HFFc6 (cell line): ENCODE results near the gene STIM1. TPM values are rescaled to one million over a fixed set of nuclear protein-coding genes. Genes with fewer than 3 reads are reported as not detected.
A peak's percentile ranks its signal among the peaks of the same experiment; 100 is the strongest.

ENCODE experiments used
- DNase-seq: peaks from one replicate; pipeline ENCODE4 v3.0.0-alpha.2; 2018
- H3K27ac Mint-ChIP-seq: 2 replicates; pipeline ENCODE4 v1.8.0; 2020; ENCODE audit warnings: mild to moderate bottlenecking, mixed read lengths
- H3K27me3 Mint-ChIP-seq: 2 replicates; pipeline ENCODE4 v1.8.0; 2021; ENCODE audit warnings: mild to moderate bottlenecking, moderate library complexity, mixed read lengths; ENCODE audit not compliant: insufficient read depth
- H3K36me3 Mint-ChIP-seq: 2 replicates; pipeline ENCODE4 v1.8.0; 2021; ENCODE audit warnings: low read depth, mixed read lengths
- H3K4me1 Mint-ChIP-seq: 2 replicates; pipeline ENCODE4 v1.8.0; 2020; ENCODE audit warnings: low read depth, mixed read lengths
- H3K4me3 Mint-ChIP-seq: 2 replicates; pipeline ENCODE4 v1.8.0; 2020; ENCODE audit warnings: mild to moderate bottlenecking, moderate library complexity, mixed read lengths
- H3K9me3 Mint-ChIP-seq: 2 replicates; pipeline ENCODE4 v1.8.0; 2020; ENCODE audit warnings: mild to moderate bottlenecking, mixed read lengths
- total RNA-seq, 6 experiments: library from RNA; stranded (reverse); fragmentation: NEBNext Ultra II Directional; extraction: Animal tissue kit (Norgen Biotek cat#: 25700); gene quantifications; 2 replicates in 1 of 6; 3 replicates in 5 of 6; pipeline ENCODE4 v1.2.3, GENCODE V29; 2021
- TF ChIP-seq, protein P1 (sequence below): fragments of 200-600 bp; sonication (generic); IDR thresholded peaks from 2 replicates; pipeline ENCODE4 v1.5.0; 2021; ENCODE audit warnings: antibody characterized with exemption, mild to moderate bottlenecking

Gene STIM1
- total RNA-seq, 6 experiments from 2014 or later: 27.6 to 33.1 (median 30.7) TPM

DNA sequence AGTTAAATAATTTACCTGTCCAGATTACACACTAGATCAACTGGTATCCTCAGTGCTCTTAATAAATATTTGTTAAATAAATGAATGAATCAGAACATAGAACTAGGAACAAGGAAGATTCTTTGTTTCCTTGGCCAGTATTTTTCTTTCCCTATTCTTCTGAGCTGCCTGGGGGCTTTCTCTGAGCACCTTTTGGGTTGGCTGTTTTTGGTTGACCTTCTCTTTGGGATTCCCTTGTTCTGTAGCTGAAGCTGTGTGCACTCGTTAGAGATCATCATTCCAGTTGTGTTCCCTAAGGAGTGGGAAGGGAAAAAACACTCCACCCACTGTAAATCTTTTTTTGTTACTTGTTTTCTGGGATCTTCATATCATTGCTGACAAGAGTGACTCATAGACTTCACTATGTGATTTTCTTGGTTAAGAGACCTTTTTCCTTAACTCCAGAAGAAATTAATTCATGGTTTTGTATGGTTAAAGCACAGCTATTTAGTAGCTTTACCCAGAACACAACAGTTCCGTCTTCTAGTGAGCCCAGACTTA is 84.3 kb downstream of the STIM1 start:
- H3K4me3 Mint-ChIP-seq: peak overlapping the region; percentile 66
- H3K36me3 Mint-ChIP-seq: no peaks in the 10 kb centered on the region
- peak; percentile 45 for DNase-seq
- H3K27ac Mint-ChIP-seq: peak overlapping the region; percentile 89
- no peaks in the 10 kb centered on the region for H3K9me3 Mint-ChIP-seq
- H3K27me3 Mint-ChIP-seq: no peaks in the 10 kb centered on the region; the same call in 1 of the 2 replicates
- H3K4me1 Mint-ChIP-seq: peaks cover 43% of the 10 kb centered on the region
- TF ChIP-seq, protein P1, sequence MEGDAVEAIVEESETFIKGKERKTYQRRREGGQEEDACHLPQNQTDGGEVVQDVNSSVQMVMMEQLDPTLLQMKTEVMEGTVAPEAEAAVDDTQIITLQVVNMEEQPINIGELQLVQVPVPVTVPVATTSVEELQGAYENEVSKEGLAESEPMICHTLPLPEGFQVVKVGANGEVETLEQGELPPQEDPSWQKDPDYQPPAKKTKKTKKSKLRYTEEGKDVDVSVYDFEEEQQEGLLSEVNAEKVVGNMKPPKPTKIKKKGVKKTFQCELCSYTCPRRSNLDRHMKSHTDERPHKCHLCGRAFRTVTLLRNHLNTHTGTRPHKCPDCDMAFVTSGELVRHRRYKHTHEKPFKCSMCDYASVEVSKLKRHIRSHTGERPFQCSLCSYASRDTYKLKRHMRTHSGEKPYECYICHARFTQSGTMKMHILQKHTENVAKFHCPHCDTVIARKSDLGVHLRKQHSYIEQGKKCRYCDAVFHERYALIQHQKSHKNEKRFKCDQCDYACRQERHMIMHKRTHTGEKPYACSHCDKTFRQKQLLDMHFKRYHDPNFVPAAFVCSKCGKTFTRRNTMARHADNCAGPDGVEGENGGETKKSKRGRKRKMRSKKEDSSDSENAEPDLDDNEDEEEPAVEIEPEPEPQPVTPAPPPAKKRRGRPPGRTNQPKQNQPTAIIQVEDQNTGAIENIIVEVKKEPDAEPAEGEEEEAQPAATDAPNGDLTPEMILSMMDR: no peak

DNA sequence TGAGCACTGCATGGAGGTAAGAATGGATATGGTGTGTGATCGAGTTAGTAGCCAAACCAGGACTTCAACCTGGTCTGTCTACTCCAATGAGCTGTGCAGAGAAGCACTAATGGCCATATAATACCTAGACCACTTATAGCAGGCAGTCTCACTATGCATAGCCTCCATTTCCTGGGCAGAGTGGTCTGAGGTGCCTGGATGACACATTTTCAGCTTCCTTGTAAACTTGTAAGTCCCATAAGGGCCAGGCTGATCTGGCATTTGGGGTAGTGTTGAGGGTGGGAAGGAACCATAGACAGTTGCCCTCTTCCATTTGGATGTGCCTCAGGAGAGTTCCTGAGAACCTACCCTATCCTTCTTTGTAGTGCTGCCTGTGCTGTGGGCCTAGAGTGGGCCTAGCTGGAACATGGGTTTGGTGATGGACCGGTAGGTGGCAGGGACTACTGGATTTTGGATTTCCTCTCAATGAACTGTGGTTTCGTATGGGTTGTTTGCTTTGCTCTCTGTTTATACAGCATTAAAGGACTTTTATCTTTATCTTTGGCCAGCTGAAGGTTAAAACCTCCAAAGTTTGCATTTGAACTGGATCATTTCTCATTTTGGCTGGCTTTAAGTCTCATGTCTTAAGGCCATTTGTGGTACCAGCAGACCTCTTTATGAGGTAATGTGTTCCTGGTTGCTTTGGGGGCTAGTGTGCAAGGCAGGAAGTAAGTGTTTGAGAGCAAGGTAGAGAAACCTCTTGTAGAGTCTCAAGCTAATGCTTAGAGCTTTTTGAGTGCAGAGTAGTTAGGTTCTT is 86.9 kb downstream of the STIM1 start:
- Mint-ChIP-seq H3K27ac (no peak overlapping the region), H3K36me3 (no peaks in the 10 kb centered on the region), H3K4me3 (no peak overlapping the region), H3K27me3 (no peaks in the 10 kb centered on the region; the same call in 1 of the 2 replicates), H3K9me3 (no peaks in the 10 kb centered on the region), H3K4me1 (peaks cover 48% of the 10 kb centered on the region)
- TF ChIP-seq, protein P1: no peak
- no peak for DNase-seq

DNA sequence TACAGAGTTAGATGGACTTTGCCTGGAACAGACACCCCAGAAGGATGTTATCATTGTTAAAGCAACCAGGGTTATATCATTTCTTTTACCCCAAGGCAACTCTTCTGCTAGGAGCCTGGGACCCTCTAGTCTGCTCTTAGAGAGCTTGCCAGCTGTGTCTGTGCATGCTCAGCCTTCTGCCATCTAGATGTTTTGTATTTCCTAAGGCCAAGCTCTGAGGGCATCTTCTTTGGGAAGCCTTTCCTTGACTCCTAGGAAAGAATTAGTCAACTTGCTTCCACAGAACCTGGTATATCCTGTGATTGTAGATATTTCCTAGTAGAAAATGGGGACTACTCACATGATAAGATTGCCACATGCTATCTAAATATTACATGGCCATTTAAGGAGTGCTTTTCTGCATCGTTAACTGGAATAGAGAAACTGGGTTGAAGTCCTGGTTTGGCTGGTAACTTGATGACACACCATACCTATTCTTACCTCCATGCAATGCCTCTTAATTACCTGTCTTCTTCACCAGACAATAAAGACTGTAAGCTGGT is 87.6 kb downstream of the STIM1 start:
- Mint-ChIP-seq H3K9me3 (no peaks in the 10 kb centered on the region), H3K27ac (no peak overlapping the region), H3K4me3 (no peak overlapping the region), H3K27me3 (no peaks in the 10 kb centered on the region; the same call in 1 of the 2 replicates), H3K4me1 (peaks cover 54% of the 10 kb centered on the region), H3K36me3 (no peaks in the 10 kb centered on the region)
- no peak for DNase-seq
- TF ChIP-seq, protein P1: no peak

DNA sequence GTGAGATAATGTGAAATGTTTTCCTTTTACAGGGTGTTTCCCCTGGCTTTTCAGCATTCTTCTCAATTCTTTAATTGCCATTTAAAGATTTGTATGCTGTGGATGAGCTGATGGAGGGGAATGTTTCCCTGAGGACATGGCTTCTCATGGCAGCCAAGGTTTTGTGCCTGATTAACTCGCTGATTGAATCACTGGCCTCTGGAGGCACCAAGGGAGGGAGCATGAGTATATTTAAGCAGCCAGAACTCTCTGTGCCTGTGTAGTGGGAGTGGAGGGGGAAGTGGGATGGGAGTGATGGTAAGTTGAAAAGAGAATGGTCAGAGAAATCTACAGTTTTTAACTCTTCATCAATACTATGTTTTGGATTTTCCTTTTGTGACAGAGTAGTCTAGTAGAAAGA is 88.7 kb downstream of the STIM1 start:
- peak; percentile 7 for DNase-seq
- no peaks in the 10 kb centered on the region for H3K36me3 Mint-ChIP-seq
- H3K27ac Mint-ChIP-seq: peak overlapping the region; percentile 48; the same call in 1 of the 2 replicates
- no peaks in the 10 kb centered on the region for H3K9me3 Mint-ChIP-seq
- peaks cover 49% of the 10 kb centered on the region for H3K4me1 Mint-ChIP-seq
- no peaks in the 10 kb centered on the region; the same call in 1 of the 2 replicates for H3K27me3 Mint-ChIP-seq
- TF ChIP-seq, protein P1: no peak
- H3K4me3 Mint-ChIP-seq: no peak overlapping the region

DNA sequence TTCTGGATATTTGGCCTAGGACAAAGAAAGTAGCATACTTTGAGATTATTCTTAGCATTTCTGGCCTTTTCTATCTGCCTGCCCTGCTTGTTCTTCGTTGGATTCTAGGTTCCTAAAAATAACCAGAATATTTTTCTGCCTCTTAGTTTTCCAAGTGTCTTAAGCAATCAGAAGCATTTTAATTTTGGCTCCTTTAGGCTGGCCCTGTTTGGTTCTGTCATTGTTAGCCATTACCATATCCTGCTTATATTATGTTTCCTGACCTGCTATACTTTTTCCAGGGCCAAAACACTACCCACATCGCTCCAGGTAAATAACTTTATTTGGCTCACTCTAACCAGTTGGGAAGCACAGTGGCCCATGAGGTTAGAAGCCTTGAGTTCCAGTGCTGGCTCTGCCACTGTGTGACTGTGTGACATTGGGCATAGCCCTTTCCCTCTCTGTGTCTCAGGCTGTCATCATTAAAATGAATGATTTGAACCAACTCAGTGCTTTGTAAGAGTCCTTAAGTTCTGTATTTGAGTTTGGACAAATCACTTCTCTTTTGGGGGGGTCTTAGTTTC is 91.1 kb downstream of the STIM1 start:
- TF ChIP-seq, protein P1: no peak
- Mint-ChIP-seq H3K27me3 (no peaks in the 10 kb centered on the region), H3K9me3 (no peaks in the 10 kb centered on the region), H3K4me3 (no peak overlapping the region), H3K4me1 (peaks cover 54% of the 10 kb centered on the region), H3K36me3 (no peaks in the 10 kb centered on the region), H3K27ac (peak overlapping the region; percentile 8; the same call in 1 of the 2 replicates)
- DNase-seq: no peak
